B cell (primary cell): Measurements from ENCODE around the gene HOXA5. TPM values are rescaled to one million over a fixed set of nuclear protein-coding genes. Genes with fewer than 3 reads are reported as not detected.

Experiments used
- ATAC-seq: fragments of 200-7000 bp; cut with Tn5 transposase; one replicate; pipeline ENCODE4 v1.10.0; 2021; ENCODE audit warnings: low read depth, mild to moderate bottlenecking, moderate number of reproducible peaks, moderate library complexity
- CTCF ChIA-PET: fragments of 350-600 bp; sonication (Branson Sonifier 250); formaldehyde crosslinking; loops from one replicate; lab custom pipeline; 2021; ENCODE audit warnings: antibody characterized with exemption, inconsistent platforms; lab: Charles Lee
- POLR2A ChIA-PET: fragments of 350-600 bp; sonication (Branson Sonifier 250); formaldehyde crosslinking; loops from one replicate; lab custom pipeline; 2021; ENCODE audit warnings: antibody characterized with exemption; lab: Charles Lee
- DNase-seq: peaks from one replicate; pipeline ENCODE4 v3.0.0; 2013
- H2AFZ ChIP-seq: 2 replicates; pipeline ENCODE4 v1.6.1; 2012; ENCODE audit warnings: mild to moderate bottlenecking, low read depth, low read length; ENCODE audit not compliant: insufficient read depth, poor library complexity, severe bottlenecking
- H3K27ac ChIP-seq, 2 donors: 1 replicate in 1 of 2; 2 replicates in 1 of 2; pipeline ENCODE4 v1.5.1; 2012 to 2013; ENCODE audit warnings: low read length in 2 of 2, mild to moderate bottlenecking in 2 of 2, moderate library complexity in 1 of 2
- H3K27me3 ChIP-seq, 4 experiments: fragments of 200-600 bp in 1 of 4; sonication (generic) in 1 of 4; replicated peaks in 1 of 4; 1 replicate in 2 of 4; 2 replicates in 2 of 4; pipeline versions ENCODE4 v1.6.1 to v1.7.0; 2013 to 2016; ENCODE audit warnings: low read length in 3 of 4, mild to moderate bottlenecking in 2 of 4, mixed read lengths in 1 of 4, moderate library complexity in 1 of 4; ENCODE audit not compliant: insufficient read depth in 4 of 4, control insufficient read depth in 3 of 4; ENCODE audit errors: control extremely low read depth in 1 of 4
- H3K36me3 ChIP-seq, 2 experiments: replicated peaks in 1 of 2; 1 replicate in 1 of 2; 2 replicates in 1 of 2; pipeline versions ENCODE4 v1.6.1 to v1.7.1; 2013; ENCODE audit warnings: low read length in 1 of 2; ENCODE audit not compliant: insufficient read depth in 2 of 2, control insufficient read depth in 1 of 2; ENCODE audit errors: control extremely low read depth in 1 of 2, extremely low read depth in 1 of 2
- H3K4me1 ChIP-seq, 2 donors: fragments of 200-600 bp in 1 of 2; sonication (generic) in 1 of 2; 1 replicate in 1 of 2; 2 replicates in 1 of 2; pipeline versions ENCODE4 v1.5.1 to v1.6.1; 2013 to 2017; ENCODE audit warnings: low read length in 2 of 2; ENCODE audit not compliant: control insufficient read depth in 2 of 2, insufficient read depth in 2 of 2
- H3K4me2 ChIP-seq: replicated peaks from 2 replicates; pipeline ENCODE3; 2012; ENCODE audit warnings: mild to moderate bottlenecking, low read depth, low read length; ENCODE audit not compliant: poor library complexity, severe bottlenecking
- H3K4me3 ChIP-seq, 5 experiments: fragments of 200-600 bp in 1 of 5; sonication (generic) in 1 of 5; 1 replicate in 3 of 5; 2 replicates in 2 of 5; pipeline versions ENCODE4 v1.5.1 to v1.7.0; 2011 to 2016; ENCODE audit warnings: low read length in 4 of 5, mild to moderate bottlenecking in 4 of 5, low read depth in 2 of 5, control low read depth in 1 of 5, moderate library complexity in 1 of 5; ENCODE audit not compliant: insufficient read depth in 1 of 5; ENCODE audit errors: control extremely low read depth in 1 of 5, extremely low read depth in 1 of 5
- H3K79me2 ChIP-seq: fragments of 200-600 bp; sonication (generic); one replicate; pipeline ENCODE4 v1.6.0; 2016; ENCODE audit warnings: low read length; ENCODE audit not compliant: control insufficient read depth, insufficient read depth
- H3K9ac ChIP-seq: fragments of 200-600 bp; sonication (generic); 2 replicates; pipeline ENCODE4 v1.6.1; 2017; ENCODE audit warnings: mild to moderate bottlenecking, low read length, moderate library complexity
- H3K9me3 ChIP-seq, 3 donors: one replicate each; pipeline versions ENCODE4 v1.6.1 to v1.7.1; 2013; ENCODE audit warnings: low read length in 2 of 3; ENCODE audit not compliant: control insufficient read depth in 2 of 3, insufficient read depth in 1 of 3; ENCODE audit errors: control extremely low read depth in 1 of 3
- H4K20me1 ChIP-seq: 2 replicates; pipeline ENCODE4 v1.6.0; 2012; ENCODE audit warnings: mild to moderate bottlenecking, low read length; ENCODE audit not compliant: insufficient read depth, control insufficient read depth, poor library complexity, severe bottlenecking
- H3K27ac Mint-ChIP-seq: one replicate; pipeline ENCODE4 v1.8.0; 2021; ENCODE audit warnings: mixed read lengths
- H3K27me3 Mint-ChIP-seq: one replicate; pipeline ENCODE4 v1.8.0; 2021; ENCODE audit warnings: mixed read lengths
- H3K4me1 Mint-ChIP-seq: one replicate; pipeline ENCODE4 v1.8.0; 2021; ENCODE audit warnings: mixed read lengths
- H3K4me3 Mint-ChIP-seq: one replicate; pipeline ENCODE4 v1.8.0; 2021; ENCODE audit warnings: mixed read lengths
- H3K9me3 Mint-ChIP-seq: one replicate; pipeline ENCODE4 v1.8.0; 2022; ENCODE audit warnings: mixed read lengths; ENCODE audit not compliant: insufficient read depth
- CTCF ChIP-seq: fragments of 200-600 bp; IDR thresholded peaks from one replicate; pipeline ENCODE4 v1.8.0; 2022; ENCODE audit warnings: antibody characterized with exemption, mild to moderate bottlenecking
- EZH2 ChIP-seq: IDR thresholded peaks from 2 replicates; pipeline ENCODE4 v1.6.1; 2012; ENCODE audit warnings: borderline replicate concordance, low read depth, mild to moderate bottlenecking, moderate library complexity, low read length; ENCODE audit not compliant: insufficient read depth, poor library complexity, severe bottlenecking
- WGBS: methylation state at CpG from one replicate; pipeline ENCODE4 v1.1.5; 2013; ENCODE audit warnings: missing lambda C conversion rate; ENCODE audit not compliant: insufficient coverage; 5-methylcytosine and 5-hydroxymethylcytosine counted together
- intact Hi-C: fragments of 100-400 bp; cut with micrococcal nuclease; formaldehyde crosslinking; loops from one replicate; pipeline ENCODE4 v1.10.0; 2022
- polyA plus RNA-seq: library from polyadenylated mRNA; depleted of rRNA; stranded (reverse); fragments of >200 nt; gene quantifications from 2 replicates; pipeline ENCODE4 v1.2.3, GENCODE V29; 2012
- total RNA-seq, 2 donors: library from RNA; stranded (reverse); fragments of 120-200 nt in 1 of 2; gene quantifications; 1 replicate in 1 of 2; 2 replicates in 1 of 2; pipeline versions ENCODE4 v1.2.3 to v1.2.4, GENCODE V29; 2013 to 2022

HOXA5 gene
- total and polyA plus RNA-seq, 2 donors (not counting 1 experiment from before 2014, with no cell fraction given) = not detected

GRCh38 chr7:27158436-27159265 lies 15.2 kb upstream of the HOXA5 start:
- peaks cover 76% of the 10 kb centered on the region for H3K27me3 Mint-ChIP-seq
- peaks cover 1 to 88% (median 78%) of the 10 kb centered on the region in 4 experiments for H3K27me3 ChIP-seq
- WGBS = 14% methylated on average over 30 of the region's 35 CpGs
- no peaks in the 10 kb centered on the region for H3K9me3 Mint-ChIP-seq
- no peaks in the 10 kb centered on the region for H4K20me1 ChIP-seq
- ChIA-PET POLR2A (no interaction called here), CTCF (interaction anchor here (0.6 to 2.0 kb wide), 11 partner anchors 9 to 1298 kb away, joined by 3 to 10 read pairs (median 4); partner anchors contain the start of gene HOXA10)
- peaks cover 37% of the 10 kb centered on the region for H3K4me1 Mint-ChIP-seq
- H3K4me1 ChIP-seq = peaks cover 57 to 63% of the 10 kb centered on the region in 2 donors
- DNase-seq (peak; percentile 55), ATAC-seq (no peak)
- TF ChIP-seq CTCF = no peak
- TF ChIP-seq EZH2 = peak; percentile 63
- no peak overlapping the region for H2AFZ ChIP-seq
- no peaks in the 10 kb centered on the region for H3K36me3 ChIP-seq
- no peak overlapping the region for H3K4me2 ChIP-seq
- H3K79me2 ChIP-seq = no peaks in the 10 kb centered on the region
- peaks cover 0 to 75% (median 18%) of the 10 kb centered on the region in 3 donors for H3K9me3 ChIP-seq
- no peak overlapping the region for H3K4me3 ChIP-seq
- no peak overlapping the region for H3K9ac ChIP-seq
- peak overlapping the region; percentile 87 for H3K27ac Mint-ChIP-seq
- intact Hi-C loops = no loop called here
- H3K4me3 Mint-ChIP-seq = peak overlapping the region; percentile 37
- no peak overlapping the region for H3K27ac ChIP-seq
